GM19240 (cell line): Measurements from ENCODE around the gene RBM15.

Experiments used
- DNase-seq: peaks from one replicate; pipeline ENCODE4 v3.0.0; 2011; ENCODE audit warnings: low spot score; ENCODE audit not compliant: insufficient read length

RBM15 gene

GRCh38 chr1:110350360-110350759, 11.2 kb downstream of the RBM15 start:
- DNase-seq = no peak

GRCh38 chr1:110355321-110355720, 16.1 kb downstream of the RBM15 start:
- DNase-seq = no peak

GRCh38 chr1:110356379-110356778, 17.2 kb downstream of the RBM15 start:
- no peak for DNase-seq

- no peak for DNase-seq
Observed at GRCh38 chr1:110360431-110360830, 21.3 kb downstream of the RBM15 start.

GRCh38 chr1:110361856-110362255, 22.7 kb downstream of the RBM15 start:
- DNase-seq = no peak

- DNase-seq = no peak
Observed at GRCh38 chr1:110364221-110364620, 25.0 kb downstream of the RBM15 start.

GRCh38 chr1:110370827-110371226, 31.6 kb downstream of the RBM15 start:
- DNase-seq = no peak

- no peak for DNase-seq
Observed at GRCh38 chr1:110375490-110375889, 36.3 kb downstream of the RBM15 start.

- no peak for DNase-seq
Observed at GRCh38 chr1:110380672-110381283, 41.6 kb downstream of the RBM15 start.

- DNase-seq = no peak
Observed at GRCh38 chr1:110383251-110383990, 44.2 kb downstream of the RBM15 start.

GRCh38 chr1:110384581-110385321, 45.6 kb downstream of the RBM15 start:
- DNase-seq = peak; percentile 21

GRCh38 chr1:110385369-110385768, 46.2 kb downstream of the RBM15 start:
- no peak for DNase-seq

GRCh38 chr1:110387048-110387754, 48.0 kb downstream of the RBM15 start:
- no peak for DNase-seq

GRCh38 chr1:110390096-110390495, 50.9 kb downstream of the RBM15 start:
- no peak for DNase-seq

- no peak for DNase-seq
Observed at GRCh38 chr1:110390692-110391245, 51.6 kb downstream of the RBM15 start, which contains the start of gene SLC16A4. Gene SLC16A4 (minus strand): TSS chr1:110391026. CDS start chr1:110389323, 1,703 bp downstream.

- no peak for DNase-seq
Observed at GRCh38 chr1:110393286-110393685, 54.1 kb downstream of the RBM15 start.

- no peak for DNase-seq
Observed at GRCh38 chr1:110393691-110394492, 54.7 kb downstream of the RBM15 start.

- DNase-seq = no peak
Observed at GRCh38 chr1:110394493-110394820, 55.3 kb downstream of the RBM15 start.
